IgD-negative memory B cell (primary cell): ENCODE results near the gene SLC13A3. TPM values are rescaled to one million over a fixed set of nuclear protein-coding genes. Genes with fewer than 3 reads are reported as not detected.

Experiments used
- H3K27ac Mint-ChIP-seq, 3 donors: one replicate each; pipeline ENCODE4 v1.8.0; 2020 to 2022; ENCODE audit warnings: mild to moderate bottlenecking in 3 of 3, mixed read lengths in 3 of 3, moderate library complexity in 1 of 3
- H3K27me3 Mint-ChIP-seq: one replicate; pipeline ENCODE4 v1.8.0; 2021; ENCODE audit warnings: mixed read lengths
- H3K36me3 Mint-ChIP-seq: one replicate; pipeline ENCODE4 v1.8.0; 2020; ENCODE audit warnings: mild to moderate bottlenecking, mixed read lengths
- H3K4me1 Mint-ChIP-seq, 3 donors: one replicate each; pipeline ENCODE4 v1.8.0; 2020 to 2022; ENCODE audit warnings: mixed read lengths in 3 of 3, mild to moderate bottlenecking in 1 of 3
- H3K4me3 Mint-ChIP-seq, 4 donors: one replicate each; pipeline ENCODE4 v1.8.0; 2020 to 2022; ENCODE audit warnings: mild to moderate bottlenecking in 4 of 4, mixed read lengths in 4 of 4, moderate library complexity in 3 of 4
- H3K9me3 Mint-ChIP-seq, 3 donors: one replicate each; pipeline ENCODE4 v1.8.0; 2020 to 2021; ENCODE audit warnings: mixed read lengths in 3 of 3, mild to moderate bottlenecking in 1 of 3
- polyA plus RNA-seq: library from polyadenylated mRNA; unstranded; fragments of 300-500 nt; fragmentation: Illumina TruSeq; gene quantifications from one replicate; pipeline ENCODE4 v1.2.3, GENCODE V29; 2021

The SLC13A3 gene
- polyA plus RNA-seq, 1 donor from 2014 or later = not detected

- peaks cover 1% of the 10 kb centered on the region for H3K27me3 Mint-ChIP-seq
- H3K4me1 Mint-ChIP-seq = no peaks in the 10 kb centered on the region
- no peak overlapping the region for H3K27ac Mint-ChIP-seq
- no peak overlapping the region for H3K4me3 Mint-ChIP-seq
- no peaks in the 10 kb centered on the region for H3K36me3 Mint-ChIP-seq
- no peaks in the 10 kb centered on the region for H3K9me3 Mint-ChIP-seq
These were observed 120.6 kb downstream of the SLC13A3 start for GRCh38 chr20:46530640-46531039.

- peaks cover 1% of the 10 kb centered on the region for H3K27me3 Mint-ChIP-seq
- H3K36me3 Mint-ChIP-seq = no peaks in the 10 kb centered on the region
- H3K4me1 Mint-ChIP-seq = no peaks in the 10 kb centered on the region
- no peaks in the 10 kb centered on the region for H3K9me3 Mint-ChIP-seq
- H3K4me3 Mint-ChIP-seq = no peak overlapping the region
- no peak overlapping the region for H3K27ac Mint-ChIP-seq
These were observed 127.4 kb downstream of the SLC13A3 start for GRCh38 chr20:46523696-46524328.

- Mint-ChIP-seq H3K27ac (no peak overlapping the region), H3K4me3 (no peak overlapping the region), H3K27me3 (no peaks in the 10 kb centered on the region), H3K4me1 (no peaks in the 10 kb centered on the region), H3K36me3 (no peaks in the 10 kb centered on the region), H3K9me3 (no peaks in the 10 kb centered on the region)
These were observed 128.2 kb downstream of the SLC13A3 start for GRCh38 chr20:46523108-46523507.

- H3K9me3 Mint-ChIP-seq = no peaks in the 10 kb centered on the region
- H3K27ac Mint-ChIP-seq = no peak overlapping the region
- H3K4me1 Mint-ChIP-seq = no peaks in the 10 kb centered on the region
- H3K36me3 Mint-ChIP-seq = peaks cover 2% of the 10 kb centered on the region
- H3K4me3 Mint-ChIP-seq = no peak overlapping the region
- H3K27me3 Mint-ChIP-seq = no peaks in the 10 kb centered on the region
These were observed 130.2 kb downstream of the SLC13A3 start for GRCh38 chr20:46520976-46521579.

- no peaks in the 10 kb centered on the region for H3K9me3 Mint-ChIP-seq
- H3K4me1 Mint-ChIP-seq = no peaks in the 10 kb centered on the region
- no peak overlapping the region for H3K4me3 Mint-ChIP-seq
- no peaks in the 10 kb centered on the region for H3K27me3 Mint-ChIP-seq
- peaks cover 2% of the 10 kb centered on the region for H3K36me3 Mint-ChIP-seq
- no peak overlapping the region for H3K27ac Mint-ChIP-seq
These were observed 130.7 kb downstream of the SLC13A3 start for GRCh38 chr20:46520540-46520939.

GRCh38 chr20:46519471-46520068, 131.7 kb downstream of the SLC13A3 start:
- H3K9me3 Mint-ChIP-seq = no peaks in the 10 kb centered on the region
- no peak overlapping the region for H3K27ac Mint-ChIP-seq
- H3K4me1 Mint-ChIP-seq = no peaks in the 10 kb centered on the region
- H3K36me3 Mint-ChIP-seq = peaks cover 2% of the 10 kb centered on the region
- H3K4me3 Mint-ChIP-seq = no peak overlapping the region
- H3K27me3 Mint-ChIP-seq = peaks cover 3% of the 10 kb centered on the region

GRCh38 chr20:46512943-46513844, 138.1 kb downstream of the SLC13A3 start, which contains the start of gene ZNF334:
Gene ZNF334 (minus strand): TSS chr20:46513559. CDS start chr20:46512102, 1,457 bp downstream.
- Mint-ChIP-seq H3K36me3 (peaks cover 2% of the 10 kb centered on the region), H3K4me1 (peaks cover 0 to 4% (median 4%) of the 10 kb centered on the region in 3 donors), H3K9me3 (peaks cover 0 to 2% (median 0%) of the 10 kb centered on the region in 3 donors), H3K27me3 (peaks cover 14% of the 10 kb centered on the region), H3K4me3 (peak within 1 kb of the TSS; percentile 18 to 92 (median 86)), H3K27ac (no peak within 1 kb of the TSS)

GRCh38 chr20:46509523-46509922, 141.7 kb downstream of the SLC13A3 start:
- no peak overlapping the region for H3K27ac Mint-ChIP-seq
- H3K27me3 Mint-ChIP-seq = peaks cover 22% of the 10 kb centered on the region

More at GRCh38 chr20:46509523-46509922, 141.7 kb downstream of the SLC13A3 start:
- Mint-ChIP-seq H3K4me1 (peaks cover 0 to 4% (median 4%) of the 10 kb centered on the region in 3 donors), H3K4me3 (no peak overlapping the region), H3K36me3 (no peaks in the 10 kb centered on the region), H3K9me3 (peaks cover 0 to 2% (median 0%) of the 10 kb centered on the region in 3 donors)

Other genes starting within 250 kb of the SLC13A3 start
- 29.1 TPM for gene ELMO2, start 244.8 kb downstream of the SLC13A3 start, polyA plus RNA-seq
- not detected for gene ZNF334, start 137.9 kb downstream of the SLC13A3 start, polyA plus RNA-seq
- gene OCSTAMP, start 100.8 kb downstream of the SLC13A3 start, polyA plus RNA-seq = not detected
- 12.7 TPM for gene TP53RK, start 38.0 kb upstream of the SLC13A3 start, polyA plus RNA-seq
- not detected for gene SLC2A10, start 58.2 kb upstream of the SLC13A3 start, polyA plus RNA-seq
- gene EYA2, start 243.4 kb upstream of the SLC13A3 start, polyA plus RNA-seq = 0.11 TPM